KOPT-K1 (cell line): ENCODE measurements around the gene CIB1.
"Not testable (repeated sequence)": the region's sequence is repeated elsewhere in the genome, so short reads cannot be mapped to it uniquely, and the experiment has no call there.

Source experiments
- H3K27ac ChIP-seq: fragments of 200-600 bp; sonication (generic); 2 replicates; pipeline ENCODE4 v1.5.1; 2016; ENCODE audit warnings: antibody characterized with exemption, mild to moderate bottlenecking, low read depth, low read length; ENCODE audit not compliant: poor library complexity, severe bottlenecking
- H3K36me3 ChIP-seq: fragments of 200-600 bp; sonication (generic); 2 replicates; pipeline ENCODE4 v1.5.1; 2017; ENCODE audit warnings: antibody characterized with exemption, mild to moderate bottlenecking, low read length, moderate library complexity; ENCODE audit not compliant: insufficient read depth
- H3K9me3 ChIP-seq: fragments of 200-600 bp; sonication (generic); 2 replicates; pipeline ENCODE4 v1.5.1; 2017; ENCODE audit warnings: antibody characterized with exemption, low read length, mild to moderate bottlenecking; ENCODE audit not compliant: insufficient read depth, poor library complexity, severe bottlenecking

The CIB1 gene

GRCh38 chr15:90233387-90234095 lies at the start of gene CIB1:
Gene CIB1 (minus strand): TSS chr15:90233941. CDS start chr15:90233885, 56 bp downstream.
- H3K9me3 ChIP-seq: no peaks in the 10 kb centered on the region
- H3K27ac ChIP-seq: peak within 1 kb of the TSS; percentile 66
- H3K36me3 ChIP-seq: peaks cover 25% of the 10 kb centered on the region

- not testable (repeated sequence) for H3K27ac ChIP-seq, H3K36me3 ChIP-seq, H3K9me3 ChIP-seq
Measured at GRCh38 chr15:90281637-90282036, 47.9 kb upstream of the CIB1 start.

GRCh38 chr15:90280743-90281142 lies 47.0 kb upstream of the CIB1 start:
- not testable (repeated sequence) for H3K36me3 ChIP-seq, H3K27ac ChIP-seq, H3K9me3 ChIP-seq

- not testable (repeated sequence) for H3K27ac ChIP-seq, H3K9me3 ChIP-seq
- peaks cover 27% of the 10 kb centered on the region for H3K36me3 ChIP-seq
Measured at GRCh38 chr15:90278467-90278866, 44.7 kb upstream of the CIB1 start.

GRCh38 chr15:90271459-90272166 lies 37.9 kb upstream of the CIB1 start:
- Histone ChIP-seq H3K27ac (no peak overlapping the region), H3K9me3 (no peaks in the 10 kb centered on the region), H3K36me3 (peaks cover 87% of the 10 kb centered on the region)

GRCh38 chr15:90270502-90271150 lies 36.9 kb upstream of the CIB1 start:
- Histone ChIP-seq H3K27ac (no peak overlapping the region), H3K36me3 (peaks cover 81% of the 10 kb centered on the region), H3K9me3 (no peaks in the 10 kb centered on the region)

GRCh38 chr15:90268415-90268814 lies 34.7 kb upstream of the CIB1 start:
- no peaks in the 10 kb centered on the region for H3K9me3 ChIP-seq
- H3K36me3 ChIP-seq: peaks cover 60% of the 10 kb centered on the region
- H3K27ac ChIP-seq: no peak overlapping the region

GRCh38 chr15:90266485-90266884 lies 32.7 kb upstream of the CIB1 start:
- Histone ChIP-seq H3K27ac (peak overlapping the region; percentile 94), H3K9me3 (no peaks in the 10 kb centered on the region), H3K36me3 (peaks cover 40% of the 10 kb centered on the region)

- Histone ChIP-seq H3K36me3 (peaks cover 36% of the 10 kb centered on the region), H3K27ac (peak overlapping the region; percentile 94), H3K9me3 (no peaks in the 10 kb centered on the region)
Measured at GRCh38 chr15:90266061-90266431, 32.3 kb upstream of the CIB1 start.

GRCh38 chr15:90265271-90266060 lies 31.7 kb upstream of the CIB1 start, which contains the start of gene NGRN:
Gene NGRN (plus strand): TSS chr15:90265672. CDS start chr15:90265713, 41 bp downstream.
- Histone ChIP-seq H3K9me3 (no peaks in the 10 kb centered on the region), H3K36me3 (peaks cover 30% of the 10 kb centered on the region), H3K27ac (peak within 1 kb of the TSS; percentile 94)

GRCh38 chr15:90264671-90265070 lies 30.9 kb upstream of the CIB1 start:
- Histone ChIP-seq H3K9me3 (no peaks in the 10 kb centered on the region), H3K27ac (peak overlapping the region; percentile 94), H3K36me3 (peaks cover 22% of the 10 kb centered on the region)

- H3K27ac ChIP-seq: no peak overlapping the region
- H3K9me3 ChIP-seq: no peaks in the 10 kb centered on the region
- peaks cover 7% of the 10 kb centered on the region for H3K36me3 ChIP-seq
Measured at GRCh38 chr15:90262426-90262825, 28.7 kb upstream of the CIB1 start.

GRCh38 chr15:90261811-90262210 lies 28.1 kb upstream of the CIB1 start:
- H3K9me3 ChIP-seq: no peaks in the 10 kb centered on the region
- H3K27ac ChIP-seq: no peak overlapping the region
- H3K36me3 ChIP-seq: 0 out of 2 replicates have a peak, but pooled peaks cover under 1% of the 10 kb centered on the region

- not testable (repeated sequence) for H3K36me3 ChIP-seq, H3K27ac ChIP-seq, H3K9me3 ChIP-seq
Measured at GRCh38 chr15:90260731-90261130, 27.0 kb upstream of the CIB1 start.

GRCh38 chr15:90259524-90259923 lies 25.8 kb upstream of the CIB1 start:
- H3K9me3 ChIP-seq: no peaks in the 10 kb centered on the region
- H3K36me3 ChIP-seq: no peaks in the 10 kb centered on the region
- no peak overlapping the region for H3K27ac ChIP-seq
